Large intestine (tissue), 3 donors: ENCODE results near the gene ENO1. TPM values are rescaled to one million over a fixed set of nuclear protein-coding genes. Genes with fewer than 3 reads are reported as not detected.
A peak's percentile ranks its signal among the peaks of the same experiment; 100 is the strongest.
"Not testable (repeated sequence)": the region's sequence is repeated elsewhere in the genome, so short reads cannot be mapped to it uniquely, and the experiment has no call there.

Source experiments
- DNase-seq, 2 donors: peaks; one replicate each; pipeline versions ENCODE4 v3.0.0 to v3.0.0-alpha.2; 2013
- H3K27ac ChIP-seq: one replicate; pipeline ENCODE4 v1.5.1; 2013; ENCODE audit warnings: low read length
- H3K27me3 ChIP-seq: 2 replicates; pipeline ENCODE4 v1.6.1; 2013; ENCODE audit warnings: low read length; ENCODE audit not compliant: control insufficient read depth, insufficient read depth
- H3K36me3 ChIP-seq: 2 replicates; pipeline ENCODE4 v1.6.1; 2013; ENCODE audit warnings: low read length; ENCODE audit not compliant: control insufficient read depth, insufficient read depth
- H3K4me1 ChIP-seq: one replicate; pipeline ENCODE4 v1.6.1; 2013; ENCODE audit warnings: low read length; ENCODE audit not compliant: control insufficient read depth, insufficient read depth
- H3K4me3 ChIP-seq: one replicate; pipeline ENCODE4 v1.5.1; 2013; ENCODE audit warnings: low read length
- H3K9me3 ChIP-seq: one replicate; pipeline ENCODE4 v1.6.1; 2013; ENCODE audit warnings: mild to moderate bottlenecking, low read depth, low read length, moderate library complexity; ENCODE audit not compliant: control insufficient read depth
- WGBS: methylation state at CpG from one replicate; pipeline ENCODE4 v1.1.5; 2013; ENCODE audit warnings: low lambda C conversion rate; ENCODE audit not compliant: insufficient coverage; 5-methylcytosine and 5-hydroxymethylcytosine counted together
- polyA plus RNA-seq: library from polyadenylated mRNA; unstranded; fragments of 120-200 nt; gene quantifications from one replicate; pipeline ENCODE4 v1.2.1, GENCODE V29; 2013

Gene ENO1
- polyA plus RNA-seq, 1 donor, result 728 TPM

DNA sequence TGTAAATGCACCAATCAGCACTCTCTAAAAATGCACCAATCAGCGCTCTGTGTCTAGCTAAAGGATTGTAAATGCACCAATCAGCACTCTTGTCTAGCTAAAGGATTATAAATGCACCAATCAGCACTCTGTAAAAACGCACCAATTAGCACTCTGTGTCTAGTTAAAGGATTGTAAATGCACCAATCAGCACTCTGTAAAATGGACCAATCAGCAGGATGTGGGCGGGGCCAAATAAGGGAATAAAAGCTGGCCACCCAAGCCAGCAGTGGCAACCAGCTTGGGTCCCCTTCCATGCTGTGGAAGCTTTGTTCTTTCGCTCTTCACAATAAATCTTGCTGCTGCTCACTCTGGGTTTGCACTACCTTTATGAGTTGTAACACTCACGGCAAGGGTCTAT is 19.9 kb upstream of the ENO1 start:
- no CpG with 5 or more reads among the region's 5 CpGs for WGBS
- not testable (repeated sequence) for H3K9me3 ChIP-seq, H3K36me3 ChIP-seq, DNase-seq, H3K4me1 ChIP-seq, H3K4me3 ChIP-seq, H3K27ac ChIP-seq, H3K27me3 ChIP-seq

GRCh38 chr1:8897505-8897904 is 19.0 kb upstream of the ENO1 start:
- not testable (repeated sequence) for H3K36me3 ChIP-seq, H3K4me3 ChIP-seq, DNase-seq, H3K4me1 ChIP-seq, H3K27ac ChIP-seq, H3K27me3 ChIP-seq, H3K9me3 ChIP-seq
- no CpG with 5 or more reads among the region's 4 CpGs for WGBS

DNA sequence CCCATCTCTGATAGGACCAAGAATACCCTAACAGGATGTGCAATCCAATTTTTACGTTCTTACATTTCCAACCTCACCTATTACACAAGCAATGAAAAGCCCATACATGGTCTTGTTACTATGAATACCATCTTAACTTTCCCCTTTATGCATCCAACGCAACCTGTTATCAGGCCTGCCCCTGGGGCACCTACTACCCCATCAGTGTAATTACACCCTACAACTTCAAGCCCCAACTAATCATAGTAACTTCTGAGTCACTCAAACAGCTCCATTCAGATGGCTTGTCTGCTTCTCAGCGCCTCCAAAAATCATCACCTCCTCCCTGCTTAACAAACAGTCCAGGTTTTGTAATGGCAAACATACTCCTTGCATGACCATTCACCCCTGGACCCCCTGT is 18.3 kb upstream of the ENO1 start:
- not testable (repeated sequence) for H3K4me3 ChIP-seq, H3K27ac ChIP-seq, H3K36me3 ChIP-seq, H3K27me3 ChIP-seq, DNase-seq, H3K9me3 ChIP-seq, H3K4me1 ChIP-seq
- WGBS, result 80% methylated on average over 1 of the region's 3 CpGs

GRCh38 chr1:8892026-8892425 is 13.5 kb upstream of the ENO1 start:
- H3K27me3 ChIP-seq, result no peaks in the 10 kb centered on the region
- H3K27ac ChIP-seq, result no peak overlapping the region
- DNase-seq, result no peak
- no peaks in the 10 kb centered on the region for H3K4me1 ChIP-seq
- no peaks in the 10 kb centered on the region for H3K36me3 ChIP-seq
- WGBS, result 100% methylated on average over 1 of the region's 6 CpGs
- no peaks in the 10 kb centered on the region for H3K9me3 ChIP-seq
- H3K4me3 ChIP-seq, result no peak overlapping the region

DNA sequence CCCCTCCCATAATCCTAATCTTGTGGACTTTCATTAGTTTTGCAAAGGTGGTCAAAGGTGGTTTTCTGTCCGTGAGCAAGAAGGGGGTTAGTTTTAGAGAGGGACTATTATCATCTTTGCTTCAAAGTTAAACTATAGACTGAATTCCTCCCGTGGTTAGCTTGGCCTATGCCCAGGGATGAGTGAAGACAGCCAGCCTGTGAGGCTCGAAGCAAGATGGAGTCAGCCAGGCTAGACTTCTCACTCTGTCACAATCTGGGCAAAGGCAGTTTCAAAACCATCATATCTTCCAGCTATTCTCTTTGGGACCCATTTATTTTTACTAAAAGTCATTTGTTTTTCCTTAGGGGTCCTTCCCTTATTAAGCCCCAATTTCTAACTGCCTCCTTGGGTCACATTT is 12.9 kb upstream of the ENO1 start:
- DNase-seq, result no peak
- Histone ChIP-seq H3K9me3 (no peaks in the 10 kb centered on the region), H3K4me1 (no peaks in the 10 kb centered on the region), H3K27ac (no peak overlapping the region), H3K36me3 (no peaks in the 10 kb centered on the region), H3K4me3 (no peak overlapping the region), H3K27me3 (no peaks in the 10 kb centered on the region)
- no CpG with 5 or more reads among the region's 3 CpGs for WGBS

DNA sequence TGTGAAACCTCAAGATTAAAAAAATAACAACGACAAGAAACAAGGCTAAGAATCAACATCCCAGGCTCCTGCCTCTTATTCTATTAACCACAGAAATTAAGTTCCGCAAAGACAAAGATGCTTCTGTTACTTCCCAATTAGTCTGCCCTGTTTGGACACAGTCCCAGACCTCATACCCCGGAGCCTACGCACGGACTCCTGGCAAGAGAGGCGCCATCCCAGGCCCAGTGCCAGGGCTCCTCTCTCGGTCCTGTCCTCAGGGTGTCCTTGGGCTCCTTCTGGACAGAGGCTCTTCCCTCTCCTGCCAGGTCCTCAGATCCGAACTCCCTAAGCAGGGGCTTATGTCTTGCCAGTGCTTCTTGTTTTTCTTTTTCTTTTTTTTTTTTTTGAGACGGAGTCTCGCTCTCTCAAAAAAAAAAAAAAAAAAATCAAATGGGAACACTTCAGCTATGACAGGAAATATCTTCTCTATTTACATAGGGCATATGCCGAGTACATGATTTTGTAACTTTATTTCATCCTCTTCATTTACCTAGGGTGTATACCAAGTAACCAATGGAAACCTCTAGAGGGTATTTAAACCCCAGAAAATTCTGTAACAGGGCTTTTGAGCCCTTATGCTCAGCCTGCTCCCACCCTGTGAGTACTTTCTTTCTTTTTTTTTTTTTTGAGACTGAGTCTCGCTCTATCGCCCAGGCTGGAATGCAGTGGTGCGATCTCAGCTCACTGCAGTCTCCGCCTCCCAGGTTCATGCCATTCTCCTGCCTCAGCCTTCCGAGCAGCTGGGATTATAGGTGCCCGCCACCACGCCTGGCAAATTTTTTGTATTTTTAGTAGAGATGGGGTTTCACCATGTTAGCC is 11.7 kb upstream of the ENO1 start:
- no peaks in the 10 kb centered on the region for H3K36me3 ChIP-seq
- H3K4me3 ChIP-seq, result no peak overlapping the region
- no peaks in the 10 kb centered on the region for H3K4me1 ChIP-seq
- H3K27me3 ChIP-seq, result no peaks in the 10 kb centered on the region
- 100% methylated on average over 1 of the region's 18 CpGs for WGBS
- no peaks in the 10 kb centered on the region for H3K9me3 ChIP-seq
- peak in 1 of 2 donors; percentile 47 for DNase-seq
- no peak overlapping the region for H3K27ac ChIP-seq

GRCh38 chr1:8889103-8889846 is 10.8 kb upstream of the ENO1 start:
- 100% methylated on average over 2 of the region's 11 CpGs for WGBS

DNA sequence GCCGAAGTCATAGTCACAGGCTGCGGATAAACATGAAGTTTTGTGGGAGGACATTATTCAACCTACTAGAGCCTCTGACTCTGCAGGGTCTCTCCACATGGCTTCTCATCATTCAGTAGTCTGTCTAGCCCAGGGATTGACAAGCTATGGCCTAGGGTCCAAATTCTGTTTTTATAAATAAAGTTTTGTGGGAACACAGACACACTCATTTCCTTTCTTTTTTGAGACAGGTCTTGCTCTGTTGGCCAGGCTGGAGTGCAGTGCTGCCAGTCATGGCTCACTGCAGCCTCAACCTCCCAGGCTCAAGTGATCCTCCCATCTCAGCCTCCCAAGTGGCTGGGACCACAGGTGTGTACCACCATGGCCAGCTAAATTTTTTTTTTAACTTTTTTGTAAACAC is 8.1 kb upstream of the ENO1 start:
- Histone ChIP-seq H3K27me3 (no peaks in the 10 kb centered on the region), H3K4me3 (no peak overlapping the region), H3K27ac (no peak overlapping the region), H3K36me3 (no peaks in the 10 kb centered on the region), H3K9me3 (no peaks in the 10 kb centered on the region), H3K4me1 (peaks cover under 1% of the 10 kb centered on the region)
- no CpG with 5 or more reads among the region's 2 CpGs for WGBS
- no peak for DNase-seq

More at GRCh38 chr1:8889103-8889846, 10.8 kb upstream of the ENO1 start:
- Histone ChIP-seq H3K27me3 (no peaks in the 10 kb centered on the region), H3K9me3 (no peaks in the 10 kb centered on the region), H3K4me3 (no peak overlapping the region), H3K36me3 (no peaks in the 10 kb centered on the region), H3K27ac (peak overlapping the region; percentile 15), H3K4me1 (no peaks in the 10 kb centered on the region)
- no peak for DNase-seq

DNA sequence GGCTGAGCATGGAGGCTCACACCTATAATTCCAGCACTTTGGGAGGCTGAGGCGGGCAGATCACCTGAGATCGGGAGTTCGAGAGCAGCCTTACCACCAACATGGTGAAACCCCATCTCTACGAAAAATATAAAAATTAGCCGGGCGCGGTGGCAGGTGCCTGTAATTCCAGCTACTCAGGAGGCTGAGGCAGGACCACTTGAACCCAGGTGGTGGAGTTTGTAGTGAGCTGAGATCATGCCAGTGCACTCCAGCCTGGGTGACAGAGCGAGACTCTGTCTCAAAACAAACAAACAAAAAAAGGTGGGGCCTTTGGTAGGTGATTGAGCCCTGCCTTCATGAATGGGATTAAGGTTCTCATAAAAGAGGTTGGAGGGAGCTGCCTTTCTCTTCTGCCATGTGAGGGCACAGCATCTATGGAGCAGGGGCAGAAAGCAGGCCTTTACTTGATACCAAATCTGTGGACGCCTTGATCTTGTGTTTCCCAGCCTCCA is 7.6 kb upstream of the ENO1 start:
- WGBS, result no CpG with 5 or more reads among the region's 9 CpGs
- DNase-seq, H3K4me3 ChIP-seq: not testable (repeated sequence)

GRCh38 chr1:8884105-8884504 is 5.6 kb upstream of the ENO1 start:
- not testable (repeated sequence) for H3K36me3 ChIP-seq, H3K4me3 ChIP-seq, DNase-seq, H3K27me3 ChIP-seq, H3K27ac ChIP-seq, H3K9me3 ChIP-seq
- no CpG with 5 or more reads among the region's 13 CpGs for WGBS
- H3K4me1 ChIP-seq, result peaks cover 24% of the 10 kb centered on the region

More for the DNA sequence above, 7.6 kb upstream of the ENO1 start:
- not testable (repeated sequence) for H3K4me1 ChIP-seq, H3K27ac ChIP-seq, H3K27me3 ChIP-seq, H3K36me3 ChIP-seq, H3K9me3 ChIP-seq
